Activated CD8-positive, alpha-beta memory T cell treated with anti-CD3 and anti-CD28 coated beads, Interleukin-2, amount 10 ng/mL, durations not matched to agents 7 days and 5 days (primary cell): ENCODE data around the gene ATP6AP1. TPM values are rescaled to one million over a fixed set of nuclear protein-coding genes. Genes with fewer than 3 reads are reported as not detected.

Experiments
- ATAC-seq: fragments of 150-1000 bp; cut with Tn5 transposase; one replicate; pipeline ENCODE4 v1.10.0; 2021; ENCODE audit warnings: moderate library complexity
- CTCF ChIA-PET: fragments of 350-600 bp; sonication (Branson Sonifier 250); formaldehyde crosslinking; loops from one replicate; lab custom pipeline; 2021; ENCODE audit warnings: antibody characterized with exemption; lab: Charles Lee
- DNase-seq: peaks from one replicate; pipeline ENCODE4 v3.0.0-alpha.2; 2020
- H3K27ac Mint-ChIP-seq: one replicate; pipeline ENCODE4 v1.8.0; 2021; ENCODE audit warnings: mild to moderate bottlenecking, mixed read lengths
- H3K27me3 Mint-ChIP-seq: one replicate; pipeline ENCODE4 v1.8.0; 2021; ENCODE audit warnings: mixed read lengths
- H3K36me3 Mint-ChIP-seq: one replicate; pipeline ENCODE4 v1.8.0; 2021; ENCODE audit warnings: mild to moderate bottlenecking, mixed read lengths
- H3K4me1 Mint-ChIP-seq: one replicate; pipeline ENCODE4 v1.8.0; 2021; ENCODE audit warnings: mixed read lengths
- H3K4me3 Mint-ChIP-seq: one replicate; pipeline ENCODE4 v1.8.0; 2021; ENCODE audit warnings: mild to moderate bottlenecking, moderate library complexity, mixed read lengths
- H3K9me3 Mint-ChIP-seq: one replicate; pipeline ENCODE4 v1.8.0; 2022; ENCODE audit warnings: low read depth, mixed read lengths
- total RNA-seq, 2 experiments: library from RNA; stranded (reverse); gene quantifications; one replicate each; pipeline ENCODE4 v1.2.3, GENCODE V29; 2021

The ATP6AP1 gene
- total RNA-seq, 2 experiments from 2014 or later, result 42.0 to 48.4 TPM

GRCh38 chrX:154402622-154403127, 25.8 kb upstream of the ATP6AP1 start:
- Mint-ChIP-seq H3K4me3 (no peak overlapping the region), H3K9me3 (no peaks in the 10 kb centered on the region), H3K36me3 (peaks cover 33% of the 10 kb centered on the region), H3K27me3 (no peaks in the 10 kb centered on the region), H3K4me1 (peaks cover 18% of the 10 kb centered on the region), H3K27ac (no peak overlapping the region)
- ATAC-seq, result no peak
- CTCF ChIA-PET, result no interaction called here
- no peak for DNase-seq

- Mint-ChIP-seq H3K27me3 (no peaks in the 10 kb centered on the region), H3K36me3 (peaks cover 30% of the 10 kb centered on the region), H3K4me1 (peaks cover 16% of the 10 kb centered on the region), H3K9me3 (no peaks in the 10 kb centered on the region), H3K4me3 (no peak overlapping the region), H3K27ac (no peak overlapping the region)
- no peak for DNase-seq
- ATAC-seq, result no peak
- CTCF ChIA-PET, result no interaction called here
These were observed 25.3 kb upstream of the ATP6AP1 start for GRCh38 chrX:154403192-154403591.

- no peak overlapping the region for H3K27ac Mint-ChIP-seq
- DNase-seq, result no peak
- CTCF ChIA-PET, result no interaction called here
- no peak for ATAC-seq
- no peaks in the 10 kb centered on the region for H3K9me3 Mint-ChIP-seq
- H3K36me3 Mint-ChIP-seq, result peaks cover 27% of the 10 kb centered on the region
- no peak overlapping the region for H3K4me3 Mint-ChIP-seq
- peaks cover 19% of the 10 kb centered on the region for H3K4me1 Mint-ChIP-seq
- H3K27me3 Mint-ChIP-seq, result no peaks in the 10 kb centered on the region
These were observed 24.6 kb upstream of the ATP6AP1 start for GRCh38 chrX:154403858-154404257.

- no peak overlapping the region for H3K27ac Mint-ChIP-seq
- H3K9me3 Mint-ChIP-seq, result no peaks in the 10 kb centered on the region
- peaks cover 18% of the 10 kb centered on the region for H3K36me3 Mint-ChIP-seq
- H3K4me1 Mint-ChIP-seq, result peaks cover 18% of the 10 kb centered on the region
- no peak overlapping the region for H3K4me3 Mint-ChIP-seq
- no peaks in the 10 kb centered on the region for H3K27me3 Mint-ChIP-seq
- DNase-seq (no peak), ATAC-seq (no peak)
- CTCF ChIA-PET, result no interaction called here
These were observed 23.8 kb upstream of the ATP6AP1 start for GRCh38 chrX:154404625-154405192.

GRCh38 chrX:154408659-154409221, 19.7 kb upstream of the ATP6AP1 start:
- Mint-ChIP-seq H3K4me1 (peaks cover 14% of the 10 kb centered on the region), H3K36me3 (peaks cover 3% of the 10 kb centered on the region), H3K4me3 (peak overlapping the region; percentile 59), H3K9me3 (no peaks in the 10 kb centered on the region), H3K27me3 (no peaks in the 10 kb centered on the region), H3K27ac (peak overlapping the region; percentile 69)
- CTCF ChIA-PET, result interaction anchor here (2.9 kb wide), 1 partner anchor 10 kb away, joined by 15 read pairs; the partner anchor contains the start of gene RPL10
- ATAC-seq, result no peak
- DNase-seq, result no peak

- no peaks in the 10 kb centered on the region for H3K27me3 Mint-ChIP-seq
- H3K36me3 Mint-ChIP-seq, result peaks cover 3% of the 10 kb centered on the region
- CTCF ChIA-PET, result interaction anchor here (0.9 to 2.9 kb wide), 2 partner anchors 11 to 20 kb away, joined by 3 to 15 read pairs; partner anchors contain the start of gene RPL10
- H3K9me3 Mint-ChIP-seq, result no peaks in the 10 kb centered on the region
- H3K27ac Mint-ChIP-seq, result peak within 1 kb of the TSS; percentile 69
- DNase-seq (peak; percentile 49), ATAC-seq (no peak)
- H3K4me3 Mint-ChIP-seq, result peak within 1 kb of the TSS; percentile 59
- H3K4me1 Mint-ChIP-seq, result peaks cover 14% of the 10 kb centered on the region
These were observed 19.1 kb upstream of the ATP6AP1 start, which contains the start of gene DNASE1L1 for GRCh38 chrX:154409222-154409871. DNASE1L1 (minus strand) TSS chrX:154409254; CDS start chrX:154405568, 3,686 bp downstream.

- peak overlapping the region; percentile 88 for H3K4me3 Mint-ChIP-seq
- CTCF ChIA-PET, result interaction anchor here (0.9 to 1.2 kb wide), 6 partner anchors 13 to 123 kb away, joined by 3 to 4 read pairs (median 3); partner anchors contain the start of gene ATP6AP1
- DNase-seq (peak; percentile 81), ATAC-seq (peak; percentile 74)
- H3K9me3 Mint-ChIP-seq, result no peaks in the 10 kb centered on the region
- H3K27ac Mint-ChIP-seq, result peak overlapping the region; percentile 89
- H3K4me1 Mint-ChIP-seq, result peaks cover 14% of the 10 kb centered on the region
- H3K27me3 Mint-ChIP-seq, result no peaks in the 10 kb centered on the region
- H3K36me3 Mint-ChIP-seq, result peaks cover 7% of the 10 kb centered on the region
These were observed 16.5 kb upstream of the ATP6AP1 start for GRCh38 chrX:154411981-154412340.

GRCh38 chrX:154412468-154412867, 16.0 kb upstream of the ATP6AP1 start:
- peaks cover 7% of the 10 kb centered on the region for H3K36me3 Mint-ChIP-seq
- CTCF ChIA-PET, result interaction anchor here (0.9 to 1.2 kb wide), 6 partner anchors 13 to 123 kb away, joined by 3 to 4 read pairs (median 3); partner anchors contain the start of gene ATP6AP1
- H3K27me3 Mint-ChIP-seq, result no peaks in the 10 kb centered on the region
- H3K4me3 Mint-ChIP-seq, result peak overlapping the region; percentile 88
- H3K27ac Mint-ChIP-seq, result peak overlapping the region; percentile 89
- H3K9me3 Mint-ChIP-seq, result no peaks in the 10 kb centered on the region
- H3K4me1 Mint-ChIP-seq, result peaks cover 14% of the 10 kb centered on the region
- DNase-seq (peak; percentile 75), ATAC-seq (peak; percentile 51)

GRCh38 chrX:154413142-154413541, 15.3 kb upstream of the ATP6AP1 start:
- Mint-ChIP-seq H3K27me3 (no peaks in the 10 kb centered on the region), H3K4me3 (peak overlapping the region; percentile 88), H3K9me3 (no peaks in the 10 kb centered on the region), H3K4me1 (peaks cover 14% of the 10 kb centered on the region), H3K27ac (peak overlapping the region; percentile 89), H3K36me3 (peaks cover 7% of the 10 kb centered on the region)
- DNase-seq, result no peak
- ATAC-seq, result no peak
- CTCF ChIA-PET, result interaction anchor here (1.2 kb wide), 1 partner anchor 40 kb away, joined by 3 read pairs; no protein-coding TSS in a partner anchor

- Mint-ChIP-seq H3K4me1 (peaks cover 8% of the 10 kb centered on the region), H3K36me3 (peaks cover 4% of the 10 kb centered on the region), H3K9me3 (no peaks in the 10 kb centered on the region), H3K4me3 (no peak overlapping the region), H3K27me3 (no peaks in the 10 kb centered on the region), H3K27ac (no peak overlapping the region)
- DNase-seq (no peak), ATAC-seq (no peak)
- CTCF ChIA-PET, result no interaction called here
These were observed 11.3 kb upstream of the ATP6AP1 start for GRCh38 chrX:154417157-154417556.

GRCh38 chrX:154419189-154419588, 9.3 kb upstream of the ATP6AP1 start:
- no peak overlapping the region for H3K27ac Mint-ChIP-seq
- H3K36me3 Mint-ChIP-seq, result peaks cover 4% of the 10 kb centered on the region
- H3K4me3 Mint-ChIP-seq, result no peak overlapping the region
- peaks cover 5% of the 10 kb centered on the region for H3K4me1 Mint-ChIP-seq
- ATAC-seq (no peak), DNase-seq (no peak)
- H3K27me3 Mint-ChIP-seq, result no peaks in the 10 kb centered on the region
- no peaks in the 10 kb centered on the region for H3K9me3 Mint-ChIP-seq
- CTCF ChIA-PET, result interaction anchor here (0.9 to 1.3 kb wide), 2 partner anchors 11 to 108 kb away, joined by 3 read pairs; no protein-coding TSS in a partner anchor

GRCh38 chrX:154419688-154420401, 8.6 kb upstream of the ATP6AP1 start:
- Mint-ChIP-seq H3K4me3 (no peak overlapping the region), H3K36me3 (peaks cover 4% of the 10 kb centered on the region), H3K9me3 (no peaks in the 10 kb centered on the region), H3K27me3 (no peaks in the 10 kb centered on the region), H3K27ac (no peak overlapping the region), H3K4me1 (peaks cover 8% of the 10 kb centered on the region)
- ATAC-seq, result no peak
- DNase-seq, result no peak
- CTCF ChIA-PET, result interaction anchor here (0.9 to 1.3 kb wide), 2 partner anchors 12 to 108 kb away, joined by 3 read pairs; no protein-coding TSS in a partner anchor

- H3K27ac Mint-ChIP-seq, result no peak overlapping the region
- H3K36me3 Mint-ChIP-seq, result peaks cover 2% of the 10 kb centered on the region
- no peaks in the 10 kb centered on the region for H3K9me3 Mint-ChIP-seq
- H3K27me3 Mint-ChIP-seq, result no peaks in the 10 kb centered on the region
- DNase-seq, result no peak
- CTCF ChIA-PET, result interaction anchor here (0.9 kb wide), 1 partner anchor 13 kb away, joined by 3 read pairs; no protein-coding TSS in a partner anchor
- ATAC-seq, result no peak
- H3K4me1 Mint-ChIP-seq, result peaks cover 8% of the 10 kb centered on the region
- H3K4me3 Mint-ChIP-seq, result no peak overlapping the region
These were observed 8.1 kb upstream of the ATP6AP1 start for GRCh38 chrX:154420402-154420756.
